Omental fat pad (tissue), 4 donors: ENCODE results near the gene RANBP1. TPM values are rescaled to one million over a fixed set of nuclear protein-coding genes. Genes with fewer than 3 reads are reported as not detected.
A peak's percentile ranks its signal among the peaks of the same experiment; 100 is the strongest.

Experiments used
- ATAC-seq: fragments of 150-250 bp; one replicate; pipeline ENCODE4 v1.9.1; 2016; ENCODE audit warnings: mild to moderate bottlenecking, moderate library complexity; ENCODE audit not compliant: low FRiP score
- DNase-seq: peaks from one replicate; pipeline ENCODE4 v3.0.0-alpha.2; 2019; ENCODE audit warnings: low spot score
- total RNA-seq, 4 donors: library from RNA; depleted of rRNA; stranded (reverse); fragments of >200 nt; gene quantifications; one replicate each; pipeline ENCODE4 v1.1.0, GENCODE V29; 2016
- TF ChIP-seq, protein P1 (sequence below), 3 donors: fragments of 450-650 bp; IDR thresholded peaks; one replicate each; pipeline ENCODE4 v1.5.1; 2016 to 2017; ENCODE audit warnings: antibody characterized with exemption in 3 of 3, mild to moderate bottlenecking in 3 of 3, moderate library complexity in 2 of 3

Gene RANBP1
- total RNA-seq, 4 donors from 2014 or later: 146 to 285 (median 159) TPM

DNA sequence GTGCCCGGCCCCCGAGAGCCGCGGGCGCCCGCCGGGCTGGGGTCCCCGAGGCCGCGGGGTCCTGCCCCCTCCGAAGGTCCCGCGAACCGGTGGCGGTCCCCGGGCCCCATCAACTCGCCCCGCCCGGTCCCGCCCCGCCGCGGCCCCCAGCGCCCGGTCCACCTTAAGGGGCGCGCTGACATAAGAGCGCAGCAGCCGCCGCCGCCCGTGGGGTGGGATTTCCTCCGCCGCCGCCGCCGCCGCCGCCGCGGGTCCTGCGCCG, 15.6 kb downstream of the RANBP1 start, which contains the start of gene ZDHHC8:
ZDHHC8 (plus strand) TSS at position 208 of the 262 bp plus-strand sequence. CDS start 144 bp downstream, outside the sequence.
- TF ChIP-seq, protein P1, sequence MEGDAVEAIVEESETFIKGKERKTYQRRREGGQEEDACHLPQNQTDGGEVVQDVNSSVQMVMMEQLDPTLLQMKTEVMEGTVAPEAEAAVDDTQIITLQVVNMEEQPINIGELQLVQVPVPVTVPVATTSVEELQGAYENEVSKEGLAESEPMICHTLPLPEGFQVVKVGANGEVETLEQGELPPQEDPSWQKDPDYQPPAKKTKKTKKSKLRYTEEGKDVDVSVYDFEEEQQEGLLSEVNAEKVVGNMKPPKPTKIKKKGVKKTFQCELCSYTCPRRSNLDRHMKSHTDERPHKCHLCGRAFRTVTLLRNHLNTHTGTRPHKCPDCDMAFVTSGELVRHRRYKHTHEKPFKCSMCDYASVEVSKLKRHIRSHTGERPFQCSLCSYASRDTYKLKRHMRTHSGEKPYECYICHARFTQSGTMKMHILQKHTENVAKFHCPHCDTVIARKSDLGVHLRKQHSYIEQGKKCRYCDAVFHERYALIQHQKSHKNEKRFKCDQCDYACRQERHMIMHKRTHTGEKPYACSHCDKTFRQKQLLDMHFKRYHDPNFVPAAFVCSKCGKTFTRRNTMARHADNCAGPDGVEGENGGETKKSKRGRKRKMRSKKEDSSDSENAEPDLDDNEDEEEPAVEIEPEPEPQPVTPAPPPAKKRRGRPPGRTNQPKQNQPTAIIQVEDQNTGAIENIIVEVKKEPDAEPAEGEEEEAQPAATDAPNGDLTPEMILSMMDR (IDR thresholded peaks at IDR 0.05): no peak
- ATAC-seq: peak; percentile 63
- DNase-seq: no peak

DNA sequence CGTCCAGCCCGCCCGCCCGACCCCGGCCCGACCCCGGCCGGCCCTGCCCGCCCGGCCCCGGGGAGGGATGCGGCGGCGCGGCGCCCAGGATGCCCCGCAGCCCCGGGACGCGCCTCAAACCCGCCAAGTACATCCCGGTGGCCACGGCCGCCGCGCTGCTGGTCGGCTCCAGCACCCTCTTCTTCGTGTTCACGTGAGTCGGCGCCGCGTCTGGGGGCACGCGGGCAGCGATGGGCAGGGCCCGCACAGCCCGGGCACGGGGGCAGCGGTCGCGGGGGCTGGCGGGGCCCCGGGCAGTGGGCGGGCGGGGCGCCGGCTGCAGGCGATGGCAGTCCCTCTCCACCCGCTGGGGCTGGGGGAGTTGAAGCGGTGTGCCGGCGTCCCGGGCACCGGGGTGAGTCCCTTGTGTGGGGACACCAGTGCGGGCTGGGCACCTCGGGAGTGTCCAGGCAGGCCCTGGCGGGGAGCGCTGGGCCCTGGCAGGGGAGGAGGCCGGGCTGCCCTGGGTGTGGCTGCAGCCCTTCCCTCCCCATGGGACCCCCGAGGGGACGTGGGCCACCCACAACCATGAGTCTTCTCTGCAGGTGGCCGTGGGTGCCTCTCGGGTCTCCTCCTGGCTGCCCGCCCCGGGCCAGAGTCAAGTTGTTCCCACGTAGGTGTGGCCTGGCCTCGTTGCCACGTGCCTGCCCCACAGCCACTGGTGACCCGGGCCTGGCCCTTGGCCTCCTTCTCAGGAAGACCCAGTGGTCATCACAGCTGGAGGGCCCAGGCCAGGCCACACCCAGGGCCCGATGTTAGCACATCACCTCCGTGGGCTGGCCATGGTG, 16.2 kb downstream of the RANBP1 start:
- no peak for ATAC-seq
- DNase-seq: no peak
- TF ChIP-seq, protein P1 (IDR thresholded peaks at IDR 0.05): no peak

DNA sequence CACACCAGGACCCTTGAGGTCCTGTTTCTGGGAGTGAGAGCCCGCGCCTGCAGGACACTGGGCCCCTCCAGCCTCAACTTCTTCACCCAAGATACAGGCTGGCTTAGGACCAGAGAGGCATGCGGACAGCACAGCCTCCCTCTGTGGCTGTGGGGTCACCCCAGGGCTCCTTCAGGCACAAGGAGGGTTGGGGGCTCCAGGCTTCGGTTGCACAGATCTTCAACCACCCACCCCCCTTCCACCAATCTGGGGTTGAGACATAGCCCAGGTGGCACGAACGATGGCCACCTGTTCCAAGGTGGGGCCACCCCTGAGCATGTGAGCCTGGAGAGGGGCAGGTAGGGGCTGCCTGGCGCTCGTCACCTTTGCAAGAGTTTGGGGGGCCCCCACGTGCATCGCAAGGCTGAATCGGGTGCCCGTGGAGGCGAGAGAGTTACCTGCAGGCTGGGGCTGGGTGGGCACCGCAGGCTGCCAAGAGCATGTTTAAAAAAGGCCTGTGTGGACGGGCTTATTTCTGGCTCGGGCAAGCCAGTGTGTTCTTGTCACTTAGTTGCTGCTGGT, 16.9 kb downstream of the RANBP1 start:
- TF ChIP-seq, protein P1 (IDR thresholded peaks at IDR 0.05): no peak
- no peak for ATAC-seq
- DNase-seq: no peak

DNA sequence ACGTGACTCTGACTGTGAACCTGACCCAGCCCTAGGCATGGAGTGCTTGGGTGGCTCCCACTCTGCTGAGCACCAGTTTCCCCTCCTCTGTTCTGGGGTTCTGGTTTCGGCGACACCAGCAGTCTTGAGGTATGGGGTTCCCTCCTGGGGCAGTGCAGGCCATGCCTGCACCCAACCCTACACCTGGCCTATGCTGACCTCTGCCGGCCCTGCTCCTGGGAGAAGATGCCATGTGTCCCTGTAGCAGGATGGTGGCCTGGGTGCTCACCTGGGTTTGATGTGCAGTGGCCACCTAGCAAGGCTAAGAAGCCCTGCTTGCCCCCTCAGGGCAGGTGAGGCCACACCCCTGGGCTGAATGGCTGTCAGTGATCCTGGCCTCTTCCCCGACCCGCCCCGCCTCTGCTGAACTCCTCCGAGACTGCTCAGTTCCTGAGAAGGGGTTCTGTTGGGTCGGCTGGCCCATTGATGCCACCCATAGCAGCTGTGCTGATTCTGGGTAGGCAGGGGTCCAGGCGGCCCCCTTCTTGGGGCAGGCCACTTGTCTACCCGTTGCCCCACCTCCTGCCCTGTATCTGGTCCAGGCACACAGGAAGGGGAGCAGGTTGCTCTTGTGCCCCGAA, 18.1 kb downstream of the RANBP1 start:
- no peak for DNase-seq
- TF ChIP-seq, protein P1 (IDR thresholded peaks at IDR 0.05): no peak
- no peak for ATAC-seq

DNA sequence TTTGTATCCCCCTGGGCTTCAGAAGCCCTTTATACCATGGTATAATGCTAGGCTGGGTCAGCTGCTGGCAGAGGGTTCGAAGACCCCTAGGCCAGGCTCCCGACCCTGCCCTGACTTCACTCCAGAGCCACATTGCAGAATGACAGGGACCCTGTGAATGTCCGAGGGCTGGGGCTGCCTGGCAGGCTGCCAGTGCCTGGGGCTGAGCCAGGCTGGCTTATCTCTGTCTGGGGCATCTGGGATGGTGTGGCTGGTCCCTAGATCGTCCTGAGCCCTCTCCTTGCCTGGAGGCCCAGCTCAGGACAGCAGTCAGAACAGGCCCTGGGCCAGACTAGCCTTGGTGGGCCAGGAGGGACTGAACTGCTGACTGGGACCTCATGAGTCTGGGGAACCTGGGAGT, 19.4 kb downstream of the RANBP1 start:
- TF ChIP-seq, protein P1 (IDR thresholded peaks at IDR 0.05): no peak
- DNase-seq (no peak), ATAC-seq (no peak)

DNA sequence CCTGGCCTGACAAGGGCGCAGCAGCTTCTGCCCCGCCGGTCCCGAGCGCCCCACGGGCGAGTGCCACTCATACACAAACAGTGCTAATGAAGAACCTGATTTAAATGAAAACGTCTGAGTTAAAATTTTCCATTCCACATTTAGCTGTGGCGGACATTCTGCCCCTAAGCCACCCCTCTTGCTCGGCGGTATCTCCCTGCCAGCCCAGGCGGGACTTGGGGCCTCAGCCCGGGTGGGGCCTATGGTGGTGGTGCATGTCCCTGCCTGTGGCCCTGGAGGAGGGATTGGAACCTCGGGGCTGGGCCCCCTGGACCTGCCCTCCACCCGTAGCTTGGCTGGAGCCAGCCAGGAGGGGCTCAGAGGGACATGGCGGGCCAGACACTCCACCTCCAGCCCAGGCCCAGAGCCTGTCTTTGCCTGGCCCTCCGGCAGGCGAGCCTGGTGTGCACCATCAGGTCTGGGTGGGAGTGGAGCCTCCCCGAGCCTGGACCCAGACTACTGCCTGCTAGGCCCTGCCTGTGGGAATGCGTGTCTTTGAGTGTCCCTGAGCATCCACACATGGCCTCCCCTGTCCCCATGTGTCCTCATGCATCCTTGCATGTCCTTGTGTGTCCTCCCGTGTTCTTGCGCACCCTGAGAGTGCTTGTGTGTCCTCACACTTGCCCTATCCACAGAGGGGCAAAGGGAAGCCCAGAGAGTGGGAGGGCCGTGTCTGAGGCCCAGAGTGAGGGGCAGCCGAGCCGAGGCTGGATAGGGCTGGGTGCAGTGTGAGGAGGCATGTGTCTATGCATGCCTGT, 20.1 kb downstream of the RANBP1 start:
- DNase-seq (no peak), ATAC-seq (no peak)
- TF ChIP-seq, protein P1 (IDR thresholded peaks at IDR 0.05): no peak
